ENCODE measurements around the gene NGFR.

Gene NGFR

DNA sequence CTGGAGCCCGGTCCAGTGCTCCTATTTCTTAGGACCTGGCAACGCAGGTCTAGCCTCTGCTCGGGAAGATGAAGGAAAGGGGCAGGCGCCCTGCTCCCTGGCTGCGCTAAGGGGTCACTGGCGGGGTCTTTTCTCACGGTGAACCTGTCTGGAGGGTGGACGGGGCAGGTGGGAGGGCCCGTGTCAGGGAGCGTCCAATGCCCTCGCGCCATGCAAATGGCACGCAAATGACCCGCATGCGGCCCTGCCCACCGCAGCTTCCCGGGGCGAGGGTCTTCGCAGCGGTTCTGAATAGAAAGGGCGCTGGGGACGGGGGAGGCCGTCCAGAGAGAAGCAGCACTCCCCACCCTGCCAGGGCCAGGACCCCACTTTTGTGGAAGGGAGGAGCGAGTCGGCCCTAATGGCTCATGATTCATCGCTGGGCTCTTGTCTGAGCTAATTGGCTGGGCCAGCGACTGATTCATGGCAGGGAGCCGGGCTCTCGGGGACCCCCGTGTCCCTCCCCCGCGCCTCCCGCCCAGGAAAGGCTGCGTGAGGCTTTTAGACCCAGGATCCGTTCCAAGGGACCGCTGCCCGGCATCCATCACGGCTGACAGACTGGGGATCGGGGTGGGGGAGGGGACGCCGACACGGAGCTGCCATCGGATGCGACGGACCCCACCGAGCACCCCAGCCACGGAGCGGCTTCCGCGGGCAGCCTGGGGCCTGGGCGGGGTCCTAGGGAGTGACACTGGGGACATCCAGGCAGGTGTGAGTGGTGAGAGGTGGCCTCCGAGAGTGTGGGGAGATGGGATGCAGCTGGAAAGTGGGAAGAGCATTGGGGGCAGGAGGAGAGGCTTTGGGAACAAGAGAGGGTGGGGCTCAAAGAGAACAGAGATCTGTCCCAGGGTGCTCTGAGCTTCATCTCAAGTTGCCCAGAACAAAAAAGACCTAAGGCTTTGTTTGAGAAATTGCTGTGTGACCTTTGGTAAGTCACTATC is 25.0 kb upstream of the NGFR start:
- no peak for FAIRE-seq

DNA sequence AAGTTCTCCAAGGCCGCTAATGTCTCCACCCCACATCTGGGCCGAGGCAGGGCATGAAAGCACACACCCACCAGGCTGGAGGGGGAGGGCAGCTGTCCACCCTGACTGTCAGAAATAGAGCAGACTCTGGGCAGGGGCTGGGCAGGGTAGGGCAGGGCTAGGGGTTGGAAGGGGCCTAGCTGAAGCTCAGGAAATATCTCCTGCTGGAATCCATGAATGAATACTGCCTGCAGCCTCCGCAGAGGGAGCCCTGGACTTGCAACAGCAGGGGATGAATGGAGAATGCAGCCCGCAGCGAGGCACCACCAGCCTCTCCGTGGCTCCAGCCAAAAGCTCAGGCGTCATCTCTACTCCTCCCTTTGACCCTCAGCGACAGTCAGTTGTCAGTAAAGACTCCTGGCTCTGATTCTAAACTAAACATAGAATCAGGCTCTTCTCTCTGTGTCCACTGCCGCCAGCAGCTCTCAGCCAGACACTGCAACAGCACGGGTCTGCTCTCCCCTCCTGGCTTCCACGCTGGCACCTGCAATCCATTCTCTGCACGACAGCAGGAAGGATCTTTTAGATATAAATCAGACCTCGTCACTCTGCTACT is 23.9 kb upstream of the NGFR start:
- FAIRE-seq: no peak

GRCh38 chr17:49471769-49472168 is 23.3 kb upstream of the NGFR start:
- no peak for FAIRE-seq

GRCh38 chr17:49472527-49472926 is 22.6 kb upstream of the NGFR start:
- FAIRE-seq: no peak

DNA sequence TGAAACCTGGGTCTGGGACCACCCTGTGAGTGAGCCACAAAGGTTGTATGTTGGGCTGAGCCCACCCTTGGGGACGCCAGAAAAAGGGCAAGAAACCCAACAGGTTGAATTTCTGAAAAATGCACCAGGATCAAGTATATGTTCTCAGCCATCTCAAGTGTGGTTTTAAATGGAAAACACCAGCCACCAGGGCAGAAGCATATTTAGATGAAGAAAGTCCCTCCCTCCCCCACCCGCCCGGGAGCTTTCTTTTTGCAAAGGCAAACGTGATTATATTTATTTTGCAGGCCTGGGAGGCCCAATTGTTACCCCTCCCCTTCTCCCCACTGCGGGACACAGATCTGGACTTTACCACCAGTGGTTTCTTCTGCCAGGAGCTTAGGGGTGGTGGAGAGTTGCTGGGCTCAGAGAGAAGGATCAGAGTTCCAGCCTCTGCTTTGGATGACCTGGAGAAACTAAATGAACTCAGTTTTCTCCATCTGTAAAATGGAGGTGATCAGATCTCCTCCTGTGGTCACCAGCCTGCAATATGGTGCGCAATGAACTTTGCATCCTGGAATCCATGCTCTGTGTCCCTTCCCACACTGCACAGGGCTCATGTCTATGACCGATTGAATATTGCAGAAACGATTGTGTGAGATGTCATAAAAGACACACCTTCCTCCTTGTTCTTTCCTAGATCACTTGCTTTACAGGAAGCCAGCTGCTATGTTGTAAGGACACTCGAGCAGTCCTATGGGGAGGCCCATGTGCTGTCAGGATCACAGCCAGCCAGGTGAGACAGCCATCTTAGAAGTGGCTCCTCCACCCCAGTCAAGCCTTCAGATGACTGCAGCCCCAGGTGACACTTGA is 21.0 kb upstream of the NGFR start:
- FAIRE-seq: no peak

DNA sequence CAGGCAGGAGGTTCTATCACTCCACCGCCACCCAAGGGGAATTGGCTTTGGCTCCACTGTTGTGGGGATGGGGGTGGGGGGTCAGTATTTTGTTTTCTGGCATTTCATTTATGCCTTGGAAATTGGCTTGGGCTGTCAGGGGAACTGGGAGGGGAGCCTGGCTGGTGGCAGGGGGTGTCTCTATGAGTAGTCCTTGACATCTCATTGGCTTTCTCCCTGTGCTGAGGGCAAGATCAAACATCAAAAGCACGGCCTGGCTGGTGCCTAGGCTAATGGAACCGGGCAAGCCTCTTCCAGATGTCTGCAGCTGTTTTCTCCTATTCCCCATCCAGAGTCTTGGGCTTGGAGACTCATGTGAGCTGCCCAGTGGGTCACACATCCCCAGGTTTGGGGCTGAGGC is 17.4 kb upstream of the NGFR start:
- FAIRE-seq: no peak

DNA sequence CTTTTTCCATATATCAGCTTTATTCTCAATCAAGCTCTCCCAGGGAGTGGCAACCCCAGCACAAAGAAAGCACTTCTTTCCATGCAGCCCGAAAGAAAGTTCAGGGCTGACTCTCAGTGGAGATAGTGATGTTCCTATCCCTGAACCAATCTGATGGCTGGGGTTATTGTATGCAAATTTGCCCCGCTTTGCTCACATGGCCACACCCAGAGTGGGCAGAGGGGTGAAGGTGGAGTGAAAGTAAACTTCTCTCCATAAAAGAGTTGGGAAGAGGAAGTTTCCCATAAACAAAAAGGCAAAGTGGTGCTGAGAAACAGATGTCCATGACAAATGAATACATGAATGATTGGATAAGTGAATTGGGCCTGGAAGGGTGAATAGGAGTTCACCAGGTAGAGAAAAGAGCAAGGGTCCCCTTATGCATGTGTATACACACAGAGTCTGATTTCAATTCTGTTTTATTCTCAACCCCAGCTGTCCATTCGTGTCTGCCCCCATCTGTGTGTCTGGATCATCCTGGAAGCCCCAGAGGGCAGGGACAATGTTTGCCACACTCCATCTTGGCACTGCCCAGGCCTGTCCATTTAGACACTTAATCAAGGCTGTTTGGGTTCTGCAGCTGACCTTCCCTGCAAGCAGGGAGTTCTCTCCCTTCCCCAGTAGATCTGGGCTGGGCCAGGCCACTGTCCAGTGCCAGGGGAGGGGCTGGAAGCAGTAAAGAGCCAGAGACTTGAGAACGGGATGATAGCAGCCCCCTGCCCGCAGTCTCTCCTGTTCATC is 14.1 kb upstream of the NGFR start:
- no peak for FAIRE-seq

DNA sequence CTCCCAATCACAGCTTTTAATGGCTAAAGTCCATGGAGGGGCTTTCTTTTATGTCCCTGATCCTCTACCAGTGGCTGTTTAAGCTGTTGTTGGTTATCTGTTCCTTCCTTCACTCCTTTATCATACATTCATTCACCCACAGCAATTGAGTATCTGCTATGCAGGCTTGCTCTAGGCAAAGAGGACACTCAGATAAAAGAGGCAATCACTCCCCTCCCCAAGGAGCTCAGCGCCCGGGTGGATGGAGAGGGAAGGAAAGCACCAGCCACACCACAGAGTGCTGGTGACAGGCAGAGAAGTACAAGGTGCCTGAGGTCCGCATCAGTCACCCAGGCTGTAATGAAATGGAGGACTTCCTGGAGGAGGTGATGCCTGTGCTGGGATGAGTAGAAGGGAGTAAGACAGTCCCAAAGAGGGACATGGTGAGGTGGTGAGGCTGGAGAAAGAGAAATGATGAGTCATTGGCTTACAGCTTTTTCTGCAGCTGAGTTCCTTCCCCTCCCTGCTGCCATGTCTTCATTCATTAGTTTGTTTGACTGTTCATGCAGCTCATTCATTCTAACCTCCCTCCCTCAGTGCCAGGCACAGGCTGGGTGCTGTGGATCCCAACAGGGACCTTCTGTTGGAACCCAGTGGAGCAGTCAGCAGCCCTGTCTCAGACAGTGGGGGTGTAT is 12.8 kb upstream of the NGFR start:
- FAIRE-seq: no peak

DNA sequence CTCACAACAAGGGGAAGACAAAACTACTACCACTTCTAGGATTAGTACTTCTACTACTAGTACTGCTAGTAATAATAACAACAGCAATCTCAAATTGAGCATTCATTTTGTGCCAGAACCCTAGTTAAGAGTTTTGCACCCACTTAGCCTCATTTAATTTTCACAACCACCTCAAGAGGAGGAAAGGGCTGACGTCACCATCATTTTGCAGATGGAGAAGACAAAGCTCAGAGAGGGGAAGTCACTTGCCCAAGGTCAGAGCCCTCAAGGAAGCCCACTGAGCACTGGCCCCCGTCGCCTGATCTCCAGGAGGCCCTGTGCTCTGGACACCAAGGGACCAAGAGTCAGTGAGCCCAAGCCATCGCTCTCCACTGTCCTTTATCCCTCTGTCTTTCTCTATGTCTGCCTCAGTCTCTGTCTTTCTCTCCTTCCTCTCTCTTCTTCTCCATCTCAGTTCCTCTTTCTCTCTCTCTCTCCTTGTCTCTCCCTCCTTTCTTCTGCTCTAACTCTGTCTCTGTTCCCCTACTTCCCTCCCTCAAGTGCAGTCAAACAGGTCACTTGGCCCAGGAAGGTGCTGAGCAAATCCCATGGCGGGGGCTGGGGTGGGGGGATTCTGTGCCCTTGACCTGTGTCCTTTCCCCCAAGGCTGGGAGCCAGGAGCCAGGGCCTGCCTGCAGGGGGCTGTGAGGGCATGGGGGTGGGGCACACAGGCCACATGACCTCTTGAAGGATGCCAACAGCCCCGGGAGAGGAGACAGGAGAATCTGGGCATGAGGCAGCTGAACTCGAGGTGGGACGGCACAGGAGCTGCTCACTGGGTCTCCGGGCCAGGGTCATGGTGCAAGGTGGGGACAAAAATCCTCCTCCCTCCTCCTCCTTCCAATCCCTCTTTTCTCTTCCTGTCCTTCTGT is 11.2 kb upstream of the NGFR start:
- no peak for FAIRE-seq

- FAIRE-seq: no peak
These were observed 10.5 kb upstream of the NGFR start for GRCh38 chr17:49484588-49484987.

- no peak for FAIRE-seq
These were observed 9.0 kb upstream of the NGFR start for GRCh38 chr17:49486012-49486641.

DNA sequence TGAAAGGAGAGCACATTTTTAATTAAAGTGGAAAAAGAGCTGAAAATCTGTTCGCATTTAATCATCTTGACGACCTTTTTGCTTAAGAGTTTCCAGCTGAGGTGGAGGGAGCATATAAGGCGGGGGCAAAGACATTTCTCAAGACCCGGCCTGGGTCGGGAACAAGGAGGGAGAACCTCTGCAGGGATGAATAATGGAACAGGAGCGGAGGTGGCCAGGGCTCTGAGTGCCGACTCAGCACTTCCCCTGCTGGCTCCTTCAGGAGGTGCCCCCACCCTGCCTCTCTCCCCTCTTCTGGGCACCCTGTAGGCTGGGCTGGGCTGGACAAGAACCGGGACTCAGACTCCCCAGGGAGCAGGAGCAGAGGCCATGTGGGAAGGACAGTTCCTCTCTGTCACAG is 7.9 kb upstream of the NGFR start:
- no peak for FAIRE-seq

DNA sequence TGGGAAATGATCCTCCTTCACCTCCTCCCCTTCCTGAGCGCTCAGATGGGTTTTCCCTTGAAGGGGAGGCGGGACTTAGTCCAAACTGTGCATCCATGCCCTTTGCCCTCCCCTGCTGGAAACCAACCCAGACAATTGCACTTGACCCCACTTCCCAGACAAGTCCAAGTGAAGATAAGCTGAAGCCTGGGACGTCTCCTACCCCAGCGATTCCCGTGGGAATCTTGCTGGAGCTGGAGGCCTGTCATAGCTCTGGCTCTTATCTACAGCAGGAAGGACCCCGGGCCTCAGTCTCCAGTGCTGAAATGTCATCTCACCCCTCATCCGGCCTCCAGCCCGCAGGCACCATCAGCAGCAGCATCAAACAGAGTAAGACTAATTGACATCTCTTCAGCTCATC is 6.5 kb upstream of the NGFR start:
- FAIRE-seq: no peak

DNA sequence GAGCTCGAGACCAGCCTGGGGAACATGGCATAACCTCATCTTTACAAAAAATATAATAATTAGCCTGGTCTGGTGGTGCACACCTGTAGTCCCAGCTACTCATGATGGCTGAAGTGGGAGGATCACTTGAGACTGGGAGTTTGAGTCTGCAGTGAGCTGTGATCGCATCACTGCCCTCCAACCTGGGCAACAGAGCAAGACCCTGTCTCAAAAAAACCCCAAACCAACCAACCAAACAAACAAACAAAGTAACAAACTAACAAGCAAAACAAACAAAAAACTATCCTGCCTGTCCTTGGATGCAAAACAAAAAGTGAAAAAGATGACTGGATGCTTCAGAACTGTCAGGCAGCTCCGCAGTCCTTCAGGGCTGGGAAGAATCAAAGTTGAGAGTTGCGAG is 5.7 kb upstream of the NGFR start:
- no peak for FAIRE-seq

DNA sequence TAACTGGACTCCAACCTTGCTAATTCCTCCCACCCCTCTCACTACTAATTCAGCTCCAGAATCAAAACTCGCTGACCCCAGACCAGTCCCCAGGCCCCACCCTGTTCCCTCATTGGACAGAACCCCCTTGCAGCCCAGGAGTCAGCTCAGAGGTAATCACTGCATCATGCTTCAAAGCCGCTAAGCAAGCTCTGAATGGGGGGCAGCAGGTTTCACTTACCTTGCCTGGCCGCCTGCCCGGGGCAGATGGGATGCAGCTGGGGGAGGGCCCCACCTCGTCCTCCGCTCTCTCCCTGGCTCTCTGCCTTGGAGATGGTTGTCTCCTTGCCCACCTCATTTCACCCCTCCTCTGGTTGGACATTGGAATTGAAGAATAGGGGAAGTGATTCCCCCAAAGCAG is 4.8 kb upstream of the NGFR start:
- no peak for FAIRE-seq

DNA sequence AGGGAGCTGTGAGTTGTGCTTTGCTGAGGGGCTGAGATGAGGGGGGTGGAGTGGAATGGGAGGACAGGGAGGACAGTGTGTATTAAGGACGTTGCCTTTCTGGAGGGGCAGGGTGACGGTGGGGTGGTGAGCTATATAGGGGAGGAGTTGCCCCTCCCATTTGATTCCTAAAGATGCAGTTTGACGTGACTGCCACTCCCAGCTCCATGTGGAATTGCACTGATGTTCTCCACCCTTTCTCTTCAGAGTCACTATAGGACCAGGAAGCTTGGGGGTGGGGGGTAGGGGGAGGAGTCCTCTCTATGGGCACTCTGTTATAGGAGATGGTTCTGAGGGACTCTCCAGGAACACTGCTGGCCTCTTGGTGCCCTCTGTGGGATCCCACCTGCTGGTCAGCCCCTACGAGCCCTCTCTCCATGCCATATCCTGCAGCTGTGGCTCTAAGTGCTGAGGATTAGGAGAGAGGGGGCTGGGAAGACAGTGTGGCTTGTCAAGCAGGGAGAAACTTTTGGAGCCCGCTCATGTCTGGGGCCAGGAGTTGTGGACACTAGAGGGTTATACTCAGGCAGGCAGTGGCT is 3.8 kb upstream of the NGFR start:
- FAIRE-seq: no peak

DNA sequence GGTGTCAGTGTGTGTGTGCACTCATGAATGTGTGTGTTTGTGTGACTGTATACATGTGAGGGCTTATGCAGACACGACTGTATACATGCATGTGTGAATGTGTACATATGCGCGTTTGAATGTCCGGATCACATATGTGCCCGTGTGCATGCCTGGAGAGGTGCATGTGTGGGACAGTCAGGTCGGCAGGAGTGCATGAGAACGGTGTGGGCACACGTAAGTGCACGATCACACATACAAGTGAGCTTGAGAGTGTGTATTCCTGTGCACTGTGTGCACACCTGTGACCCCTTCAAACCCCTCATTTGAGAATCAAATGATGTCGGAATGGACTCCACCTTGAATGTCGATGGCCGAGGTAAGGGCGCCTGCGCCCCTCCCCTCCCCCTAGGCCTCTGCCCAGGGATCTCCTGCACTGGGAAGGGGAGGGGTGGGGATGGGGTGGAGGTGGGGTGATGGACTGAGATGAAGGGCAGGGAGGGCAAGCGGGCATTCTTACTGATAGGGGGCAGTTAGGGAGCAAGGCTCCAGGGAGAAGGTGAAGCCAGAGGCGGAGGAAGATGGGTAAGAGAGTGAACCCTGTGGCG is 601 bp upstream of the NGFR start:
- FAIRE-seq: no peak

DNA sequence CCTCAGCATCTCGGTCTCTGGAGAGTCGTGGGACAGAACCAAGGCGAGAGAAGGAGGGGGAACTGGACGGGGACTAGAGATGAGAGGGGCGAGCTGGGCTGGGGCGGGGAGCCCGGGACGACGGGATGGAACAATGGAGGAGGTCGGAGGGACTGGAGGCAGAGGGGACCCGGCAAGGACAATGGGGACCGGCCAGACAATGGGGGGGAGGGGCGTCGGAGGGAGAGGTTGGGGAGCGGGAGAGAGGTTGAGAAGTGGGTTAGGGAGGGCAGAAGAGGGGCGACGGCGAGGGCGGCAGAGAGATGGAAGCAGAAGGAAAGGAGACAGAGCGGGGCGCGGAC is 719 bp downstream of the NGFR start:
- FAIRE-seq: no peak

DNA sequence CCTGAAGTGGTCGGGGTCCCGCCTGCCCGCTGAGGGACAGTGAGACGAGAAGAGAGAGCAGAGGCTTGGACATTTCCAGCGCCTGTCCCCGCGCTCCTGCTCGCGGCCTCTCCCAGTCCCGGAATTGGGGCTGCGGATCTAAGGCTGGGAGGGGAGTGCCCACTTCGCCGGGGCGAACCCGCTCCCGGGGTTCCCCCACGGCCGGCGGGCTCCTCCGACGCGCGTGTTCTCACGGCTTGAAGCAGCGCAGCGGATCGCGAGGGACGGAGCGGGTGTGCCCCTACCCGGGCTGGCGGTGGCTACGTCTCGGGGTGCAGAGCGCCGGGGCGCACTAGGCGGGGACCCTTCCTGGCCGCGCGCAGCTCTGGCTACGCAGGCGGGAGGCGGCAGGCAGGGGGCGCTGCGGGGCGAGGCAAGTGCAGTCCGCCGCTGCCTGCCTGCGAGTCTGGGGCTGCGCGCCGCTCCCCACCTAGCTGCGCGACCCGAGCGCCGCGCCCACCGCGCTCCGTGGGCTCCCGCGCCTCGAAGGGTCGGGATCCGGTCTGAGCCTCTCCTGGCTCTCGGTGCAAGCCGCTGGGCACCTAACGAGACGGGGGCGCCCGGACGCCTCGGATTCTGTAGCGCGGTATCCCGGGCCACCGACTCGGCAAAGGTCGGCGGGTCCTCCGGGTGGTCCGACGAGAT is 1.2 kb downstream of the NGFR start:
- no peak for FAIRE-seq

All from endometrium (tissue), 2 donors.